Glutamatergic neuron (in vitro differentiated cells): Measurements from ENCODE around the gene PEX5L. TPM values are rescaled to one million over a fixed set of nuclear protein-coding genes. Genes with fewer than 3 reads are reported as not detected.
A peak's percentile ranks its signal among the peaks of the same experiment; 100 is the strongest.

Experiments used
- DNase-seq: peaks from one replicate; pipeline ENCODE4 v3.0.0; 2022
- H3K27ac Mint-ChIP-seq: one replicate; pipeline ENCODE4 v1.8.0; 2020; ENCODE audit warnings: mild to moderate bottlenecking, mixed read lengths, inconsistent platforms; ENCODE audit not compliant: unreplicated experiment
- H3K27me3 Mint-ChIP-seq: one replicate; pipeline ENCODE4 v1.8.0; 2020; ENCODE audit warnings: mild to moderate bottlenecking, moderate library complexity, mixed read lengths, inconsistent platforms; ENCODE audit not compliant: unreplicated experiment
- H3K36me3 Mint-ChIP-seq: one replicate; pipeline ENCODE4 v1.8.0; 2020; ENCODE audit warnings: mild to moderate bottlenecking, mixed read lengths, inconsistent platforms; ENCODE audit not compliant: unreplicated experiment
- H3K4me1 Mint-ChIP-seq: one replicate; pipeline ENCODE4 v1.8.0; 2020; ENCODE audit warnings: mild to moderate bottlenecking, low read depth, mixed read lengths, inconsistent platforms; ENCODE audit not compliant: unreplicated experiment
- H3K4me3 Mint-ChIP-seq: one replicate; pipeline ENCODE4 v1.8.0; 2020; ENCODE audit warnings: mild to moderate bottlenecking, mixed read lengths, inconsistent platforms; ENCODE audit not compliant: unreplicated experiment
- H3K9me3 Mint-ChIP-seq: one replicate; pipeline ENCODE4 v1.8.0; 2020; ENCODE audit warnings: mild to moderate bottlenecking, moderate library complexity, mixed read lengths, inconsistent platforms; ENCODE audit not compliant: unreplicated experiment
- CTCF ChIP-seq: fragments of 200-600 bp; sonication (generic); IDR thresholded peaks from one replicate; pipeline ENCODE4 v1.5.0; 2021; ENCODE audit not compliant: partially characterized antibody, unreplicated experiment
- total RNA-seq: library from RNA; stranded (reverse); fragmentation: NEBNext Ultra II Directional; extraction: Animal tissue kit (Norgen Biotek cat#: 25700); gene quantifications from one replicate; pipeline ENCODE4 v1.2.1, GENCODE V29; 2021; ENCODE audit not compliant: unreplicated experiment

PEX5L gene
- total RNA-seq, 1 donor from 2014 or later, result 41.0 TPM

GRCh38 chr3:179750720-179751328, 285.9 kb downstream of the PEX5L start:
- peak; percentile 61 for TF ChIP-seq CTCF
- Mint-ChIP-seq H3K9me3 (no peaks in the 10 kb centered on the region), H3K4me3 (no peak overlapping the region), H3K4me1 (no peaks in the 10 kb centered on the region), H3K27ac (no peak overlapping the region), H3K27me3 (no peaks in the 10 kb centered on the region), H3K36me3 (no peaks in the 10 kb centered on the region)
- peak; percentile 40 for DNase-seq

GRCh38 chr3:179745716-179746115, 291.0 kb downstream of the PEX5L start:
- DNase-seq, result no peak
- Mint-ChIP-seq H3K9me3 (no peaks in the 10 kb centered on the region), H3K27ac (no peak overlapping the region), H3K4me3 (no peak overlapping the region), H3K27me3 (no peaks in the 10 kb centered on the region), H3K36me3 (peaks cover 11% of the 10 kb centered on the region), H3K4me1 (peaks cover 1% of the 10 kb centered on the region)
- TF ChIP-seq CTCF, result no peak

GRCh38 chr3:179745079-179745478, 291.7 kb downstream of the PEX5L start:
- Mint-ChIP-seq H3K9me3 (no peaks in the 10 kb centered on the region), H3K36me3 (peaks cover 11% of the 10 kb centered on the region), H3K4me1 (peaks cover 1% of the 10 kb centered on the region), H3K27ac (no peak overlapping the region), H3K4me3 (no peak overlapping the region), H3K27me3 (no peaks in the 10 kb centered on the region)
- TF ChIP-seq CTCF, result no peak
- DNase-seq, result no peak
